ENCODE results near the gene PLK3. TPM values are rescaled to one million over a fixed set of nuclear protein-coding genes. Genes with fewer than 3 reads are reported as not detected.

The PLK3 gene
- total RNA-seq, 3 donors from 2014 or later: 13.6 to 29.0 (median 21.6) TPM

DNA sequence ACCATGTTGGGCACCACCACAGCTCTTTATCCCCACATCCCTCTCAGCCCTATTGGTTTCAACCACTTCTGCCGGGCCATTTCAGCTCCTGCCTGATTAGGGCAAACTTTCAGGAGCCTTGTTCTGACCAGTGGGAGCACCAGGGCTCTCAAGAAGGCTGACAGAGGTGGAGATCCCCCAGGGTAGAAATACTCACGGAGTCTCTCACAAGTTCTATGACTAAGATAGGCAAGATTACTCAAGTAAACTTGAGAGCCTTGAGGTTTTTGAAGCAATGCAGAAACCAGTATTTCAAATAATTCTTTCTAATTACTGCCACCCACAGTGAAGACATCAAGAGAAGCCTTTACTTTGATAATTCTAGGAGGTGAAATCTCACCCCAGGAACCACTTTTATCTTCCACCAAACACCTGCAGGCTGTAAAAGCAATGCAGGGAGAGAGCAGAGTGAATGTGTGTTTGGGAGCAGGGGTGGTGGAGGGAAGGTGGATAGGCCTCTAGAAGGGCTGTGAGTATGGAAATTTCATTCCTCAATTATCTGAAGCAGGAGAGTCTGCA lies 49.5 kb downstream of the PLK3 start:
- Histone ChIP-seq H3K4me3 (no peak overlapping the region), H3K36me3 (no peaks in the 10 kb centered on the region), H3K27me3 (no peaks in the 10 kb centered on the region), H3K27ac (peak overlapping the region; percentile 51 to 76), H3K4me1 (no peaks in the 10 kb centered on the region), H3K9me3 (no peaks in the 10 kb centered on the region)
- no peak for TF ChIP-seq POLR2AphosphoS5 (IDR thresholded peaks at IDR 0.05)
- TF ChIP-seq, protein P1, sequence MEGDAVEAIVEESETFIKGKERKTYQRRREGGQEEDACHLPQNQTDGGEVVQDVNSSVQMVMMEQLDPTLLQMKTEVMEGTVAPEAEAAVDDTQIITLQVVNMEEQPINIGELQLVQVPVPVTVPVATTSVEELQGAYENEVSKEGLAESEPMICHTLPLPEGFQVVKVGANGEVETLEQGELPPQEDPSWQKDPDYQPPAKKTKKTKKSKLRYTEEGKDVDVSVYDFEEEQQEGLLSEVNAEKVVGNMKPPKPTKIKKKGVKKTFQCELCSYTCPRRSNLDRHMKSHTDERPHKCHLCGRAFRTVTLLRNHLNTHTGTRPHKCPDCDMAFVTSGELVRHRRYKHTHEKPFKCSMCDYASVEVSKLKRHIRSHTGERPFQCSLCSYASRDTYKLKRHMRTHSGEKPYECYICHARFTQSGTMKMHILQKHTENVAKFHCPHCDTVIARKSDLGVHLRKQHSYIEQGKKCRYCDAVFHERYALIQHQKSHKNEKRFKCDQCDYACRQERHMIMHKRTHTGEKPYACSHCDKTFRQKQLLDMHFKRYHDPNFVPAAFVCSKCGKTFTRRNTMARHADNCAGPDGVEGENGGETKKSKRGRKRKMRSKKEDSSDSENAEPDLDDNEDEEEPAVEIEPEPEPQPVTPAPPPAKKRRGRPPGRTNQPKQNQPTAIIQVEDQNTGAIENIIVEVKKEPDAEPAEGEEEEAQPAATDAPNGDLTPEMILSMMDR (IDR thresholded peaks at IDR 0.05): no peak
- intact Hi-C loops (cut with DNase I; ENCODE audit: low total_unique reads): no loop called here
- DNase-seq (ENCODE audit: low spot score in 2 of 2): no peak

- no peak for TF ChIP-seq POLR2AphosphoS5 (IDR thresholded peaks at IDR 0.05)
- TF ChIP-seq POLR2A (IDR thresholded peaks at IDR 0.05): no peak
- TF ChIP-seq, protein P1 (IDR thresholded peaks at IDR 0.05): no peak
- Histone ChIP-seq H3K9me3 (no peaks in the 10 kb centered on the region), H3K36me3 (no peaks in the 10 kb centered on the region)
These were observed 51.1 kb downstream of the PLK3 start for GRCh38 chr1:44851308-44851707.

DNA sequence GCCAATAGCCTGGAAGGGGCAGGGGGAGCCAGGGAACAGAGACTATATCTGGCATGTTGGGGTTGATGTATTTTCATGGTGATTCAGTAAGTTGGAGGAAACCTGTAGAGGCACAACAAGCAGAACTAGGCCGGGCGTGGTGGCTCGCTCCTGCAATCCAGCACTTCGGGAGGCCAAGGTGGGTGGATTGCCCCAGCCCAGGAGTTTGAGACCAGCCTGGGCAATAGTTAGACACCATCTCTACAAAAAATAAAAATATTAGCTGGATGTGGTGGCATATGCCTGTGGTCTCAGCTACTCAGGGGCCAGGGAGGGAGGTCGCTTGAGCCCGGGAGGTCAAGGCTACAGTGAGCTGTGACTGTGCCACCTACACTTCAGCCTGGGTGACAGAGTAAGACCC lies 53.0 kb downstream of the PLK3 start:
- no peak for DNase-seq (ENCODE audit: low spot score in 2 of 2)
- Histone ChIP-seq H3K4me3 (no peak overlapping the region), H3K27me3 (no peaks in the 10 kb centered on the region), H3K36me3 (no peaks in the 10 kb centered on the region), H3K4me1 (no peaks in the 10 kb centered on the region), H3K27ac (no peak overlapping the region), H3K9me3 (no peaks in the 10 kb centered on the region)
- TF ChIP-seq POLR2AphosphoS5 (IDR thresholded peaks at IDR 0.05) (no peak), POLR2A (IDR thresholded peaks at IDR 0.05) (no peak)
- TF ChIP-seq, protein P1 (IDR thresholded peaks at IDR 0.05): no peak
- intact Hi-C loops (cut with DNase I; ENCODE audit: low total_unique reads): no loop called here

More at GRCh38 chr1:44851308-44851707, 51.1 kb downstream of the PLK3 start:
- Histone ChIP-seq H3K4me1 (no peaks in the 10 kb centered on the region), H3K27me3 (no peaks in the 10 kb centered on the region), H3K4me3 (no peak overlapping the region), H3K27ac (no peak overlapping the region)
- intact Hi-C loops (cut with DNase I; ENCODE audit: low total_unique reads): no loop called here
- no peak for DNase-seq (ENCODE audit: low spot score in 2 of 2)

- Histone ChIP-seq H3K27me3 (no peaks in the 10 kb centered on the region), H3K27ac (no peak overlapping the region), H3K4me1 (no peaks in the 10 kb centered on the region), H3K4me3 (no peak overlapping the region), H3K36me3 (no peaks in the 10 kb centered on the region), H3K9me3 (no peaks in the 10 kb centered on the region)
- TF ChIP-seq POLR2A (IDR thresholded peaks at IDR 0.05) (no peak), POLR2AphosphoS5 (IDR thresholded peaks at IDR 0.05) (no peak)
- TF ChIP-seq, protein P1 (IDR thresholded peaks at IDR 0.05): no peak
- intact Hi-C loops (cut with DNase I; ENCODE audit: low total_unique reads): no loop called here
- no peak for DNase-seq (ENCODE audit: low spot score in 2 of 2)
These were observed 54.8 kb downstream of the PLK3 start for GRCh38 chr1:44854970-44855369.

Other genes starting within 250 kb of the PLK3 start
- 1 to 10 TPM; 8.3 to 9.4 (median 9.2) TPM for gene TMEM53, start 125.9 kb upstream of the PLK3 start, total RNA-seq
- 1 to 10 TPM; 1.8 to 3.8 (median 2.9) TPM for gene ARMH1, start 125.7 kb upstream of the PLK3 start, total RNA-seq
- gene RNU5D-1, start 69.2 kb upstream of the PLK3 start, total RNA-seq: not detected
- gene KIF2C, start 60.5 kb upstream of the PLK3 start, total RNA-seq: 1 to 10 TPM in 1 of 3 donors, under 1 TPM in 2; 0.73 to 2.6 (median 0.98) TPM
- gene RPS8, start 24.8 kb upstream of the PLK3 start, total RNA-seq: 1,000 to 10,000 TPM; 2,158 to 3,355 (median 2,591) TPM
- gene BEST4, start 12.2 kb upstream of the PLK3 start, total RNA-seq: under 1 TPM in 2 of 3 donors, not detected in 1; 0.15 to 0.66 TPM
- 1 to 10 TPM in 2 of 3 donors, under 1 TPM in 1; 0.80 to 2.0 (median 1.3) TPM for gene DYNLT4, start 7.0 kb downstream of the PLK3 start, total RNA-seq
- 1 to 10 TPM; 3.8 to 7.0 (median 6.9) TPM for gene BTBD19, start 8.1 kb downstream of the PLK3 start, total RNA-seq
- 1 to 10 TPM in 2 of 3 donors, under 1 TPM in 1; 0.32 to 2.2 (median 1.3) TPM for gene PTCH2, start 42.9 kb downstream of the PLK3 start, total RNA-seq
- gene EIF2B3, start 186.2 kb downstream of the PLK3 start, total RNA-seq: 10 to 100 TPM; 26.9 to 28.8 (median 28.8) TPM
- 10 to 100 TPM; 32.8 to 45.8 (median 33.4) TPM for gene HECTD3, start 210.9 kb downstream of the PLK3 start, total RNA-seq
- gene UROD, start 211.9 kb downstream of the PLK3 start, total RNA-seq: 100 to 1,000 TPM in 1 of 3 donors, 10 to 100 TPM in 2; 74.1 to 115 (median 77.1) TPM

Measured in breast epithelium (tissue), 4 donors.